Loucy (cell line): ENCODE measurements around the gene C18orf32.
"Not testable (repeated sequence)": the region's sequence is repeated elsewhere in the genome, so short reads cannot be mapped to it uniquely, and the experiment has no call there.

Experiments used
- H2AFZ ChIP-seq: fragments of 200-600 bp; sonication (generic); 2 replicates; pipeline ENCODE4 v1.6.0; 2016; ENCODE audit warnings: antibody characterized with exemption, mild to moderate bottlenecking, low read length, moderate library complexity
- H3F3A ChIP-seq: fragments of 200-600 bp; 2 replicates; pipeline ENCODE4 v1.6.0; 2016; ENCODE audit warnings: antibody characterized with exemption, low read depth, mild to moderate bottlenecking
- H3K27me3 ChIP-seq: fragments of 200-600 bp; sonication (generic); 2 replicates; pipeline ENCODE4 v1.6.1; 2014; ENCODE audit warnings: low read length, mild to moderate bottlenecking; ENCODE audit not compliant: insufficient read depth, poor library complexity, severe bottlenecking
- H3K36me3 ChIP-seq: fragments of 200-600 bp; sonication (generic); 2 replicates; pipeline ENCODE4 v1.6.1; 2016; ENCODE audit warnings: low read length; ENCODE audit not compliant: insufficient read depth
- H3K4me1 ChIP-seq: fragments of 200-600 bp; sonication (generic); 2 replicates; pipeline ENCODE4 v1.5.1; 2014; ENCODE audit warnings: low read length, mild to moderate bottlenecking; ENCODE audit not compliant: insufficient read depth, poor library complexity, severe bottlenecking
- H3K4me2 ChIP-seq: fragments of 200-600 bp; sonication (generic); 2 replicates; pipeline ENCODE4 v1.6.0; 2014; ENCODE audit warnings: antibody characterized with exemption, low read length, low read depth, mild to moderate bottlenecking; ENCODE audit not compliant: poor library complexity, severe bottlenecking
- H3K4me3 ChIP-seq: fragments of 200-600 bp; sonication (generic); 2 replicates; pipeline ENCODE4 v1.5.1; 2014; ENCODE audit warnings: low read length, mild to moderate bottlenecking, mixed read lengths; ENCODE audit not compliant: poor library complexity, severe bottlenecking
- H3K79me2 ChIP-seq: fragments of 200-600 bp; sonication (generic); 2 replicates; pipeline ENCODE4 v1.6.1; 2014; ENCODE audit warnings: low read length; ENCODE audit not compliant: insufficient read depth
- H3K9ac ChIP-seq: fragments of 200-600 bp; sonication (generic); 2 replicates; pipeline ENCODE4 v1.6.0; 2014; ENCODE audit warnings: mild to moderate bottlenecking, low read depth, low read length, moderate library complexity; ENCODE audit not compliant: poor library complexity, severe bottlenecking
- H3K9me2 ChIP-seq: fragments of 200-600 bp; sonication (generic); replicated peaks from 2 replicates; pipeline ENCODE4 v1.6.1; 2016; ENCODE audit warnings: low read depth, low read length, mixed read lengths
- H3K9me3 ChIP-seq: fragments of 200-600 bp; sonication (generic); 2 replicates; pipeline ENCODE4 v1.6.1; 2014; ENCODE audit warnings: mild to moderate bottlenecking, antibody characterized with exemption, low read length, low read depth; ENCODE audit not compliant: insufficient read depth
- H4K20me1 ChIP-seq: fragments of 200-600 bp; sonication (generic); 2 replicates; pipeline ENCODE4 v1.6.0; 2014; ENCODE audit warnings: antibody characterized with exemption, low read length, mild to moderate bottlenecking; ENCODE audit not compliant: insufficient read depth, poor library complexity, severe bottlenecking
- EZH2phosphoT487 ChIP-seq: fragments of 200-600 bp; IDR thresholded peaks from 2 replicates; pipeline ENCODE4 v1.6.1; 2018; ENCODE audit warnings: antibody characterized with exemption, mild to moderate bottlenecking, moderate library complexity, borderline replicate concordance
- TF ChIP-seq, protein P1 (sequence below): fragments of 200-600 bp; sonication (generic); conservative IDR thresholded peaks from 2 replicates; pipeline ENCODE4 v1.5.1; 2014; ENCODE audit warnings: mild to moderate bottlenecking, antibody characterized with exemption, low read length

C18orf32 gene

DNA sequence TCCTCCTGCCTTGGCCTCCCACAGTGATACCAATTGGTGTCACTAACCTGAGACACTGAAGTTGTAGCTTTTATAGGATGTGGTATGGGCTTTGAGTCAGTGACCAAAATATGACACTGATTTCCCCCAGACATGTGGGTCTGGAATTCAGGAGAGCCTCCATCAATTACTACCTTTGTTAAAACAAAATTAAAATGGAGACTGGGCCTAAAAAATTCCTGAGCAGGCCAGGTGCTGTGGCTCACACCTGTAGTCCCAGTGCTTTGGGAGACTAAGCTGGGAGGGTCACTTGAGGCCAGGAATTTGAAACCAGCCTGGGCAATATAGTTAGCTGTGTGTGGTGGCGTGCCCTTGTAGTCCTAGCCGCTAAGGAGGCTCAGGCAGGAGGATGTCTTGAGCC is 37.9 kb upstream of the C18orf32 start:
- Histone ChIP-seq H2AFZ (no peak overlapping the region), H3K9me3 (no peaks in the 10 kb centered on the region), H3K4me3 (no peak overlapping the region), H3K9ac (no peak overlapping the region), H3K4me2 (no peak overlapping the region), H3K36me3 (no peaks in the 10 kb centered on the region), H3K27me3 (no peaks in the 10 kb centered on the region), H4K20me1 (no peaks in the 10 kb centered on the region), H3K9me2 (no peaks in the 10 kb centered on the region), H3K4me1 (no peaks in the 10 kb centered on the region), H3F3A (no peaks in the 10 kb centered on the region), H3K79me2 (no peaks in the 10 kb centered on the region)
- TF ChIP-seq, protein P1, sequence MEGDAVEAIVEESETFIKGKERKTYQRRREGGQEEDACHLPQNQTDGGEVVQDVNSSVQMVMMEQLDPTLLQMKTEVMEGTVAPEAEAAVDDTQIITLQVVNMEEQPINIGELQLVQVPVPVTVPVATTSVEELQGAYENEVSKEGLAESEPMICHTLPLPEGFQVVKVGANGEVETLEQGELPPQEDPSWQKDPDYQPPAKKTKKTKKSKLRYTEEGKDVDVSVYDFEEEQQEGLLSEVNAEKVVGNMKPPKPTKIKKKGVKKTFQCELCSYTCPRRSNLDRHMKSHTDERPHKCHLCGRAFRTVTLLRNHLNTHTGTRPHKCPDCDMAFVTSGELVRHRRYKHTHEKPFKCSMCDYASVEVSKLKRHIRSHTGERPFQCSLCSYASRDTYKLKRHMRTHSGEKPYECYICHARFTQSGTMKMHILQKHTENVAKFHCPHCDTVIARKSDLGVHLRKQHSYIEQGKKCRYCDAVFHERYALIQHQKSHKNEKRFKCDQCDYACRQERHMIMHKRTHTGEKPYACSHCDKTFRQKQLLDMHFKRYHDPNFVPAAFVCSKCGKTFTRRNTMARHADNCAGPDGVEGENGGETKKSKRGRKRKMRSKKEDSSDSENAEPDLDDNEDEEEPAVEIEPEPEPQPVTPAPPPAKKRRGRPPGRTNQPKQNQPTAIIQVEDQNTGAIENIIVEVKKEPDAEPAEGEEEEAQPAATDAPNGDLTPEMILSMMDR: no peak
- no peak for TF ChIP-seq EZH2phosphoT487

DNA sequence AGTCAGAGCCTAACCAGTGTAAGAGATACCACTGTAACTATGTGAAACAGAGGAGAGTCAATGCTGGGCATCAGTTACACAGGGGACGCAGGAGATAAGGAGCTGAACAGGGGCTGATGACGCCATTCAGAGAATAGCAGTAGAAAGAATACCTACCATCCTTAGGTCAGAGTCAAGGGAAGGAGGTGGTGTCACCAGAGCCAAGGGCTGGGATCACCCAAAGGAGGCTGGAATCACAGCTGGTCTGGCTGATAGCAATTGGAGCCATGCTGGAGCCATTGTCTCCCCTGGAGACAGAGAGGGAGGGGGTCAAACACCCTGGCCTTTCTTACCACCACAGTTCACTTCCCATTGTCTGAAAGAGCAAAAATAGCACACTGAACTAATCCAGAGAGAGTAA is 37.3 kb upstream of the C18orf32 start:
- Histone ChIP-seq H3K9me2 (no peaks in the 10 kb centered on the region), H3K36me3 (no peaks in the 10 kb centered on the region), H3K79me2 (no peaks in the 10 kb centered on the region), H3K4me2 (no peak overlapping the region), H3F3A (no peaks in the 10 kb centered on the region), H3K4me1 (no peaks in the 10 kb centered on the region), H4K20me1 (no peaks in the 10 kb centered on the region), H3K9me3 (no peaks in the 10 kb centered on the region), H2AFZ (no peak overlapping the region), H3K4me3 (no peak overlapping the region), H3K27me3 (no peaks in the 10 kb centered on the region), H3K9ac (no peak overlapping the region)
- TF ChIP-seq EZH2phosphoT487: no peak
- TF ChIP-seq, protein P1: no peak

- not testable (repeated sequence) for H3K4me1 ChIP-seq, H3F3A ChIP-seq, H3K9me3 ChIP-seq, H2AFZ ChIP-seq, H3K36me3 ChIP-seq, H3K79me2 ChIP-seq, H3K9me2 ChIP-seq, H4K20me1 ChIP-seq, H3K4me3 ChIP-seq, H3K4me2 ChIP-seq, H3K9ac ChIP-seq, H3K27me3 ChIP-seq
Measured at GRCh38 chr18:49523580-49524093, 36.6 kb upstream of the C18orf32 start.

DNA sequence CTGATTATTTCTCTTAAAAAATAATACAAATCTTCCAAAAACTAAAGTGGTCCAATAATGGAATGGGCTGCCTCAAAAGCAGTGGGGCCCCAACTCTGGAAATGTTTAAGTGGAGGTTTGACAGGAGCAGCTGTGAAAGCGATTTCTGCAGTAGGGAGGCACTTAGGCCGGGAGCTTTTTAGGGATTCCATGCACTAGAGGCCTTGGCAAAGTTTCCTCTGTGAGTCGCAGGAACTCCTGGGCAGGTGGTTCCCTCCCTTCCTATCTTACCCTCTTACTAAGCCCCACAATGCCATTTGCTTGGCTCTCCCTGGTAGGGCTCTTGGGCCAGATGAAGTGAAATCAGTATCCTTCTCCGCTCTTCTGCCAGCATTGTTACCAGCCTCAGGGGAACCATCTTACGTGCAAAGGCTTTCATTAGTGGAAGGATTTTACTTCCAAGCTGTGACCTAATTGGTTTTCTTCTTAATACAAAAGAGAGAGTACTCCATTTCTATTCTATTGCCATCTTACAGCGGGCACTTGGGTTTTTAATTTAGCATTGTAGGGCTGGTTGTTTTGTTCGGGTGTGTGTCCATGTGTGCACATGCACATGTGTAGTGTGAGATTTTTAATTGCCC is 34.3 kb upstream of the C18orf32 start:
- TF ChIP-seq EZH2phosphoT487: no peak
- TF ChIP-seq, protein P1: no peak
- Histone ChIP-seq H3K4me1 (no peaks in the 10 kb centered on the region), H3K9me2 (no peaks in the 10 kb centered on the region), H3K36me3 (no peaks in the 10 kb centered on the region), H3F3A (no peaks in the 10 kb centered on the region), H2AFZ (no peak overlapping the region), H3K4me3 (no peak overlapping the region), H3K9me3 (no peaks in the 10 kb centered on the region), H3K27me3 (no peaks in the 10 kb centered on the region), H3K9ac (no peak overlapping the region), H3K4me2 (no peak overlapping the region), H3K79me2 (no peaks in the 10 kb centered on the region), H4K20me1 (no peaks in the 10 kb centered on the region)
